Measurements from ENCODE around the gene KRT76.

The KRT76 gene

DNA sequence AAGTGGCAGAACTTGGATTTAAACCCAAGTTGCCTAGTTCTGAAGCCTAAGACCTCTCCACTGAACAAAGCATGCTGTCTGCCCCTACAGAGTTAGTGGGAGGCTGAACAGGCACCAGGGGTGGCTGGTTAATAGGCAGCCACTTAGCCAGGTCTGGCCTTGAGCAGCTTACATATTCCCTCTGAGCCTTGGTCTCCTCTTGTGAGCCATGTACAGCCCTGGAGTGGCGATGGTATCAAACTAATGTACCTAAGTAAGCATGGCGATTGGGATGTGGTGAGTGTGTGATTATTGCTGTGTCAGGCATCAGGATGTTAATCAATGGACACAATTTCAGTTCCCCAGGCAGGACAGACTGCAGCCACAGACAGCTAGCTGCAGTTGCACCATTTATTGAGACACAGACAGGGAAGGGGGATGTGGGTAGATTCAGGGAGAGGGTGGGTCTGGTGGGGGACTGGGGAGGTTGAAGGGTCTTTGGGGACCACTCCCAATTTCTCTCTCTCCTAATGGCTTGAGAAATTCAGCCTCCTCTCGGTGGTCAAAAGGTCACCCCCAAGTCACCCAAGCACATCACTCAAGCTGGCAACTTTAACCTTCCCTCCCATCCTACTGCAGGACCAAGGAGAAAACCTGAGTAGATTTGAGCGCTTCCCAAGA lies 44.1 kb upstream of the KRT76 start:
- no peak overlapping the region for H3K4me3 ChIP-seq (ENCODE audit: low read depth, low read length)
- TF ChIP-seq, protein P1, sequence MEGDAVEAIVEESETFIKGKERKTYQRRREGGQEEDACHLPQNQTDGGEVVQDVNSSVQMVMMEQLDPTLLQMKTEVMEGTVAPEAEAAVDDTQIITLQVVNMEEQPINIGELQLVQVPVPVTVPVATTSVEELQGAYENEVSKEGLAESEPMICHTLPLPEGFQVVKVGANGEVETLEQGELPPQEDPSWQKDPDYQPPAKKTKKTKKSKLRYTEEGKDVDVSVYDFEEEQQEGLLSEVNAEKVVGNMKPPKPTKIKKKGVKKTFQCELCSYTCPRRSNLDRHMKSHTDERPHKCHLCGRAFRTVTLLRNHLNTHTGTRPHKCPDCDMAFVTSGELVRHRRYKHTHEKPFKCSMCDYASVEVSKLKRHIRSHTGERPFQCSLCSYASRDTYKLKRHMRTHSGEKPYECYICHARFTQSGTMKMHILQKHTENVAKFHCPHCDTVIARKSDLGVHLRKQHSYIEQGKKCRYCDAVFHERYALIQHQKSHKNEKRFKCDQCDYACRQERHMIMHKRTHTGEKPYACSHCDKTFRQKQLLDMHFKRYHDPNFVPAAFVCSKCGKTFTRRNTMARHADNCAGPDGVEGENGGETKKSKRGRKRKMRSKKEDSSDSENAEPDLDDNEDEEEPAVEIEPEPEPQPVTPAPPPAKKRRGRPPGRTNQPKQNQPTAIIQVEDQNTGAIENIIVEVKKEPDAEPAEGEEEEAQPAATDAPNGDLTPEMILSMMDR (IDR thresholded peaks at IDR 0.05; ENCODE audit: insufficient read depth, low read depth, low read length, missing control alignments): no peak
- no peak for DNase-seq (ENCODE audit: low read depth)

DNA sequence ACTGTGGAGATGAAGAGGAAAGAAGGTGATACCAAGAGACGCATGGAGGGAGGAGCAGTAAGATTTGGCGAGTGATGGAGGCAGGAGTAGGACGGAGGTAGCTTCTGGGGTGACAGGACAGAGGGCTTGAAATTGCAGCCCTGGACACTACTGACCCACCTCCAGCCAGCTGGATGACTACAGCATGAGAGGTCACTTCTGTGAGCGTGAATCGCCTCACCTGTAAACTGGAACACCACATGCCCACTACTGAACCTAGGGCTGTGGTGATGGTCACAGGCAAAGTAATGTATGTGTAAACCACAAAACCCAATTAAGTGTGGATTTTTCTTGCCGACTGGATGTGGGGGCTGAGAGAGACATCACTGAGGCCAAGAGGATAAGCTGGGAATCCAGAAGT lies 43.4 kb upstream of the KRT76 start:
- no peak for DNase-seq (ENCODE audit: low read depth)
- no peak overlapping the region for H3K4me3 ChIP-seq (ENCODE audit: low read depth, low read length)
- TF ChIP-seq, protein P1 (IDR thresholded peaks at IDR 0.05; ENCODE audit: insufficient read depth, low read depth, low read length, missing control alignments): no peak

DNA sequence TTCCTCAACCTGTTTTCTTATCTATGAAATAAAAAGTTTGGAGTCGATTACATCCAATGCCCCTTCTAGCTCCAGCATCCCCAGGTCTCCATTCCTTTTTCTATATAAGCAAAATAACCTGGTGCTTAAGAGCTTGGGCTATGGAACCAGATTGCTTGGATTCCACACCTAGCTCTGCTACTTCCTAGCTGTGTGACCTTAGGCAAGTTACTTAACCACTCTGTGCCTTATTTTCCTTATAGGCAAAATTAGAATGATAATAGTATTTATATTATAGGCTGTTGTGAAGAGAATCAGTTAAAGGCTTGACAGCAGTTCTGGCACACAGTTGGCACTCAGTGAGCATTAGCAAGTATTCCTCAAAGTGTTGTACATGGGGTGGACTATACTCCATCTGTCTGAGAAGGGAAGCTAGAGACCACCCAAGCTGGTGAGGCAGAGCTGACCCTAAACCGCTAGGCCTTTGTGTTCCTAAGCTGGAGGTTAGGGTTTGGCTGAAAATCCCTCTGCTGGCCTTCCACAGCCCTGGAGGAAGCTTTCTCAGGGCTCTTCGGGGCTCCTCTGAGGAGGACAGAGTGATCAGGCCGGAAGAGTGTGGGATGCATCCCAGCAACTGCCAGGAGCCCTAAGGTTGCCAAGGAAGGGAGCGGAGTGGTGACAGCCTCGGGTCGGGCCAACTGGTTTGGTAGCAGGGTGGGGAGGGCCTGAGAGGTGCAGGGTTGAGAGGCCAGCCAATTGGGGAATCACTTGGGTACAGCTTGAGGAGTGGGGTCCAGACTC lies 42.8 kb upstream of the KRT76 start:
- TF ChIP-seq, protein P1 (IDR thresholded peaks at IDR 0.05; ENCODE audit: insufficient read depth, low read depth, low read length, missing control alignments): no peak
- no peak for DNase-seq (ENCODE audit: low read depth)
- H3K4me3 ChIP-seq (ENCODE audit: low read depth, low read length): no peak overlapping the region

DNA sequence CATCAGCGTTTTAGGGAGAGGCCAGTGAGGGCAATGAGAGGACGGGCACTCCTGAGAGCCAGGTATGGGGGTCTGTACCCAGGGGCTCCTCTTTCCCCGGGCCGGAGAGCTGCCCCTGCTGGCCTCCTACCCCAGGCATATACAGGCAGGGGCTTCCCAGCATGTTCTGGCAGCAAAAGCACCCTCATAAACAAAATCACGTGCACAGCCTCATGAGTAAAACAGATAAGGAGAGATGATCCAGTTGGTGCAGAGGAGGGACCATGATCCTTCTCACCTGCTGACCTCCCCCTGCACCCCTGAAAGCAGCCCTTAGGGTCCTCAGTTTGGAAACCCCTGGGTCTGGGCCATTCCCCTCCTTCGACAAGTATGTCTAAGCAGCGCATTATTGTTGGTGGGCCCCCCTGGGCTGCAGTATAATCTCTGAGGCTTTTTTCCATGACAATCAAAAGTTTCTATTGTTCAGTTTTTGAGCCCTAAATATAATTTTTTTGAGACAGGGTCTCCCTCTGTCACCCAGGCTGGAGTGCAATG lies 41.8 kb upstream of the KRT76 start:
- no peak for DNase-seq (ENCODE audit: low read depth)
- no peak overlapping the region for H3K4me3 ChIP-seq (ENCODE audit: low read depth, low read length)
- TF ChIP-seq, protein P1 (IDR thresholded peaks at IDR 0.05; ENCODE audit: insufficient read depth, low read depth, low read length, missing control alignments): no peak

DNA sequence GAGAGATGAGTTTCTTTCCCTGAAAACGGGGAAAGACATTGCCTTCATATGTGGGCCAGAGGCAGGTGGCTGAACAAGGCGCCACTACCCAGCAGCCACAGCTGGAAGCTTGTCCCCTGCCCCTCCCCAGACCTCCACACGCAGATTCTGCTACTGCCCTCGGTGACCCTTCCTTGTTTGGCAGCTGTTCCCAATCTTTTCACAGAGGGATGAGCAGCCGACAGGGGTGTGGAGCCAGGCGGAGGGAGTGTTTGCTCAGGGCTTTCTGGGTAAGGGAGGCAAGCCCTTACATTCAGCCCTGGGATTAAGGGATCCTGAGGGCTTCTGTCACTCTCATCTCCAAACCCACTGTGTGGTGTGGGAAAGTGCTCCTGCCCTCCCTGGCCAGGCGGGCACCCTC lies 41.2 kb upstream of the KRT76 start:
- TF ChIP-seq, protein P1 (IDR thresholded peaks at IDR 0.05; ENCODE audit: insufficient read depth, low read depth, low read length, missing control alignments): no peak
- H3K4me3 ChIP-seq (ENCODE audit: low read depth, low read length): no peak overlapping the region
- no peak for DNase-seq (ENCODE audit: low read depth)

DNA sequence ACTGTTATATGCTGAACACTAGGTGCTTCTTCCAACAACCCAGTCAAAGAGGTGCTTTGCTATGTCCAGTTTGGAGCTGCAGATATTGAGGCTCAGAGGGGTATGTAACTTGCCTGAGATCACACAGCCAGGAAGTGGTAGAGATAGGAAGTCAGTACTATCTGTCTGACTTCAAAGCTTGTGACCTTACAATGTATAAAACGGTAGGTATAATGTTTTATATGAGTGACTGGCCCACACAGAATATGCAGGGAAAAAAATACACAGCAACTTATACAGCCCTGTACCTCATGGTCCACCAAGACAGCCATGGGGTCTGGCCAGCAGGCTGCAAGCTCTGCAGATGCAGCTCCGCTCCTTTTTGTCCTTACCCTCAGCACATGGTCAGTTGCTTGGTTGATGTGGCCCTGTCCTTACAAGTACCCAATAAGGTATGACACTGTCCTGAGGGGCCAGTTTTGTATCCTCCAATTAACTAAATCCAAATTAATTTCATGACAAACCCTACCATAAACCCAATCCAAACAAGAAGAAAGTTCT lies 40.6 kb upstream of the KRT76 start:
- TF ChIP-seq, protein P1 (IDR thresholded peaks at IDR 0.05; ENCODE audit: insufficient read depth, low read depth, low read length, missing control alignments): no peak
- no peak for DNase-seq (ENCODE audit: low read depth)
- H3K4me3 ChIP-seq (ENCODE audit: low read depth, low read length): no peak overlapping the region
